GM18873 (cell line): ENCODE data around the gene SETX.

ENCODE experiments used
- ATAC-seq: cut with Tn5 transposase; IDR thresholded peaks from one replicate; pipeline ENCODE4 v1.9.1; 2021; ENCODE audit warnings: mild to moderate bottlenecking, moderate library complexity, moderate number of reproducible peaks; ENCODE audit not compliant: unreplicated experiment, low FRiP score

The SETX gene

GRCh38 chr9:132356324-132356924 lies 1.6 kb upstream of the SETX start:
- no peak for ATAC-seq

DNA sequence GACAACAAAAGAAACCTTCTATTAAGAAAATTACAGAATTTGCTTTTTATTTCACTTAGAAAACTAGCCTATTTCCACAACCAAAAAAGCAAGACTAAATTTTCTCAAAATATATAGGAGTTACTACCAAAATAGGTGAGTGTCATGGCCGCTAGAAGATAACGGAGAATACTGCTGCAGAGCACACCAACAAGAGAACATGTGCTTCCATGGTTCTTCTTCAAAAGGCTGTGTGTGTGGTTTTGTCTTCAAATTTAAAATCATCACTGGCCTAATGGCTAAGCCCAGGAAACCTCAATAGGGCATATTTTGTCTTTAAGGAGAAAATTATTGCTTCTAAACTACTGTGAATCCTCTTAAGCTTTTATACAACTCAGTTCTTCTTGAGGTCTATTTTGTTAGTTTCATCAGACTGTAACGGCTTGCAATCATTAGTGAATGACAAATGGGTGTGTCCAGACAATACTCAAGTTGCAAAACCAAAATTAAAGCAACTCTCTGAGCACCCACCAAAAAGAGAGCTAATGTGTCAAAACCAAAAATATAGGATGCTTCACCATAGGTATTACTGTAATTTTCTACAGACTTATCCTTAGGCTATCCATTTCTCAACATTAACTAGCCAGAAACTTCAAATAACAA lies 3.3 kb downstream of the SETX start:
- no peak for ATAC-seq

GRCh38 chr9:132350861-132351315 lies 3.9 kb downstream of the SETX start:
- ATAC-seq, result no peak

- ATAC-seq, result no peak
Measured at GRCh38 chr9:132348676-132349075, 6.1 kb downstream of the SETX start.

- no peak for ATAC-seq
Measured at GRCh38 chr9:132346177-132346576, 8.6 kb downstream of the SETX start.

- ATAC-seq, result no peak
Measured at GRCh38 chr9:132341177-132341840, 13.5 kb downstream of the SETX start.

GRCh38 chr9:132334364-132334763 lies 20.4 kb downstream of the SETX start:
- ATAC-seq, result no peak

- no peak for ATAC-seq
Measured at GRCh38 chr9:132333556-132333955, 21.2 kb downstream of the SETX start.

DNA sequence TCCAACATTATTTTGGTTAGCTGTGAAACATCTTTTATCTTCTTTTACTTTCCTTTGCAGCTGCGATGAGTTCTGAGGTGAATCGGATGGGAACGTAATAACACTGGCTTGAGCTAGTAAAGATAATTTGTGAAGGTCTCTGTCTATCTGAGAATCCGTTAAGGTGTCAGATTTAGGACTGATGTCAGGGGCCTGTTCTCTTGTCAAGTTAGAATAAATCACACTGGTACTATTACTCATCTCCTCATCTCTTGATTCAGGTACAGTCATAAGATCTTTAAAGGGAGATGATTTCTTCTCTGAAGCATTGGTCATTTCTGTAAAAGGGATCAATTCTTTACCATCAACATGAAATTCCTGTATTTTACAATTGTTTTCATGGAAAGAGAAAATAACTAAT lies 26.2 kb downstream of the SETX start:
- no peak for ATAC-seq

GRCh38 chr9:132327537-132327936 lies 27.2 kb downstream of the SETX start:
- ATAC-seq, result no peak

DNA sequence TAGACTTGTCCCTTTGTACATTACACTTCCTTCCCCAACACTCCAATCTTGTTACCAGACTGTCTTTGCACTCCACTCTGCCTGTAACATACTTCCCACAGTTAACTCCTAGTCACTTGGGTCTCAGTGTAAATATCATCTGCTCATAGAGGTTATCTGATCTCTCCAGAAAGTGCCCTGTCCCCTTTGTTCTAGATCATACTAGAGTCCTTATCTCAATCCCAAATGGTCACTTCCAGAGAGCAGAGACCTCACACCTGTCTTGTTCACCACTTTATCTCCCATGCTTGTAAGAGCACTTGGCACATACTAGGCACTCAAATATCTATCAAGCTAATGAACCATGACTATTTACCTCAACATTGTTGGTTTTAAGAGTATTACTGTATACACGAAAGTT lies 30.4 kb downstream of the SETX start:
- ATAC-seq, result no peak

GRCh38 chr9:132319421-132320110 lies 35.2 kb downstream of the SETX start:
- no peak for ATAC-seq

GRCh38 chr9:132312873-132313272 lies 41.9 kb downstream of the SETX start:
- ATAC-seq, result no peak

- ATAC-seq, result no peak
Measured at GRCh38 chr9:132312426-132312825, 42.4 kb downstream of the SETX start.

DNA sequence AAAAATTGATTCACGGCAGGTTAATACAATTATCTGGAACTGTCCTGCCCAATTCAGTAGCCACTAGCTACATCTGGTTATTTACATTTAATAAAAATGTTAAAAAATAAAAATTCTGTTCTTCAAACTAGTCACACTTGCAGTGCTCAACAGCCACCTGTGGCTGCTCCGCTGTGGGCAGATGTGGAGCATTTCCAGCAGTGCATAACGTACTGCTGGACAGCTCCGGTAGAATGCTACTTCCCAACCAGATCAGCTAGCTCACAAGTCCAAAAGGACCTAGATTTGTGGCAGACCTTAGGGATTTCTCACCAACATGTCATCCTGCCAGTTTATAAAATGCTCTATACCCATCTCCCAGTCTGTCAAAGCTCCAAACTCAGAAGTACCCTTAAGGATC lies 42.8 kb downstream of the SETX start:
- no peak for ATAC-seq

DNA sequence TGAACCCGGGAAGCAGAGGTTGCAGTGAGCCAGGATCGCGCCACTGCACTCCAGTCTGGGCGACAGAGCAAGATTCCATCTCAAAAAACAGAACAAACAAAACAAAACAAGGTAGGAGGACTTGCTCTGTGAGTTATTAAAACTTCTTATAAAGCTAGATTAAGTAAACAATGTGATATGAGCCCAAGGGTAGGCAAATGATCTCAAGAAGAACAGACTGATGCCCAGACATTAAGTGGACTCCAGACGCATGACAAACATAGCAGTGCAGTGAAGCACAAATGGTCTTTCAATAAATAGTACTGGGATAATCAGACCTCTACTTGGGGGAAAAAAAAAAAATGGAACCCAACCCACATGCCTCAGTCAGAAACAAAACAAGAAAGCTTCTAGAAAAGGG lies 45.7 kb downstream of the SETX start:
- no peak for ATAC-seq

- ATAC-seq, result no peak
Measured at GRCh38 chr9:132301521-132301920, 53.3 kb downstream of the SETX start.

- ATAC-seq, result no peak
Measured at GRCh38 chr9:132299221-132299620, 55.6 kb downstream of the SETX start.

GRCh38 chr9:132295181-132295580 lies 59.6 kb downstream of the SETX start:
- no peak for ATAC-seq

- ATAC-seq, result no peak
Measured at GRCh38 chr9:132293145-132293721, 61.6 kb downstream of the SETX start.

DNA sequence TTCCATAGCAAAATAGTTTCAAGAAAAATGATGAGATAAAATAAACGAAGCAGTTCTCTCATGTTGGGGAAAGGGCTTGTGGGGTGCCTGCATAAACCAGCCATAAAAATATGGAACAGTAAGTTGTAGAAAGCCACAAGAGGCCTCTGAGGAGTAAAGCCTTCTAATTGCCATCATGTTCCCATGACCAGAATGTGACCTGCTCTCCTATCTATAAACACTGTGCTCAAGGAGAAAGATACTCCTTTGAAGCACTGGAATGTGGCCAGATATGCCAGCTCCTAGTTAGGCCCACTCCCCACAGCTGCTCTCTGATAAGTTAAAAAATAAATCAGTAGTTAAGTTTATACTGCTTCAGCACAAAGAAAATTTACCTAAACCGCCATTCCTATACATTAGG lies 65.8 kb downstream of the SETX start:
- ATAC-seq, result no peak
